Measurements from ENCODE around the gene MICB. TPM values are rescaled to one million over a fixed set of nuclear protein-coding genes. Genes with fewer than 3 reads are reported as not detected.

Gene MICB
- total and polyA plus RNA-seq, 9 donors: 0.48 to 10.6 (median 1.3) TPM

DNA sequence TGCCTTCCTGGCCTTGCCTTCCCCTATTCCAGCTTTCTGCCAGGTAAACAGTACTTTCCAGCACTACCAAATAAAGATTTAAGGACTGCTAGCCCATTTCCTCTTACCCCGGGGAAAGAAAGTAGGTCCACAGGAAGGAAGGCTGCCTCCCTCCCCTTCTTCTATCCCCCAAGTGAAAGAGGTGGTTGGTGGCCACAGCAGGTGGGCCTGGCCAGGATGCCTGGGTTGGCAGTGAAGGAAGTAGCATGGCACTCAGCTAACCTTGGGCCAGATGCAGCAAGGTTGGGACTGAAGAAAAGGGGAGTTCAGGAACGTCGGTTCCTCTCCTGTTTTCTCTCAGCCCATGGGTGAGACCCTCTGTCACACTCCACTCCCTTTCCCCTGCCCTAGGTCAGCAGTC, 58.4 kb downstream of the MICB start:
- no peak overlapping the region for H3K4me3 ChIP-seq
- no peak overlapping the region for H3K27ac ChIP-seq
- 76 to 78% (median 76%) methylated on average over 3 of the region's 3 CpGs for WGBS, 3 donors
- H3K9me3 ChIP-seq: no peaks in the 10 kb centered on the region
- TF ChIP-seq, protein P1, sequence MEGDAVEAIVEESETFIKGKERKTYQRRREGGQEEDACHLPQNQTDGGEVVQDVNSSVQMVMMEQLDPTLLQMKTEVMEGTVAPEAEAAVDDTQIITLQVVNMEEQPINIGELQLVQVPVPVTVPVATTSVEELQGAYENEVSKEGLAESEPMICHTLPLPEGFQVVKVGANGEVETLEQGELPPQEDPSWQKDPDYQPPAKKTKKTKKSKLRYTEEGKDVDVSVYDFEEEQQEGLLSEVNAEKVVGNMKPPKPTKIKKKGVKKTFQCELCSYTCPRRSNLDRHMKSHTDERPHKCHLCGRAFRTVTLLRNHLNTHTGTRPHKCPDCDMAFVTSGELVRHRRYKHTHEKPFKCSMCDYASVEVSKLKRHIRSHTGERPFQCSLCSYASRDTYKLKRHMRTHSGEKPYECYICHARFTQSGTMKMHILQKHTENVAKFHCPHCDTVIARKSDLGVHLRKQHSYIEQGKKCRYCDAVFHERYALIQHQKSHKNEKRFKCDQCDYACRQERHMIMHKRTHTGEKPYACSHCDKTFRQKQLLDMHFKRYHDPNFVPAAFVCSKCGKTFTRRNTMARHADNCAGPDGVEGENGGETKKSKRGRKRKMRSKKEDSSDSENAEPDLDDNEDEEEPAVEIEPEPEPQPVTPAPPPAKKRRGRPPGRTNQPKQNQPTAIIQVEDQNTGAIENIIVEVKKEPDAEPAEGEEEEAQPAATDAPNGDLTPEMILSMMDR (IDR thresholded peaks at IDR 0.05): no peak
- TF ChIP-seq POLR2A (IDR thresholded peaks at IDR 0.05) (no peak), EP300 (IDR thresholded peaks at IDR 0.05) (no peak)
- peak in 1 of 5 donors; percentile 7 for DNase-seq
- intact Hi-C loops (cut with DNase I): no loop called here
- no peaks in the 10 kb centered on the region for H3K4me1 ChIP-seq (ENCODE audit: insufficient read depth)
- H3K36me3 ChIP-seq: no peaks in the 10 kb centered on the region
- H3K27me3 ChIP-seq: no peaks in the 10 kb centered on the region

DNA sequence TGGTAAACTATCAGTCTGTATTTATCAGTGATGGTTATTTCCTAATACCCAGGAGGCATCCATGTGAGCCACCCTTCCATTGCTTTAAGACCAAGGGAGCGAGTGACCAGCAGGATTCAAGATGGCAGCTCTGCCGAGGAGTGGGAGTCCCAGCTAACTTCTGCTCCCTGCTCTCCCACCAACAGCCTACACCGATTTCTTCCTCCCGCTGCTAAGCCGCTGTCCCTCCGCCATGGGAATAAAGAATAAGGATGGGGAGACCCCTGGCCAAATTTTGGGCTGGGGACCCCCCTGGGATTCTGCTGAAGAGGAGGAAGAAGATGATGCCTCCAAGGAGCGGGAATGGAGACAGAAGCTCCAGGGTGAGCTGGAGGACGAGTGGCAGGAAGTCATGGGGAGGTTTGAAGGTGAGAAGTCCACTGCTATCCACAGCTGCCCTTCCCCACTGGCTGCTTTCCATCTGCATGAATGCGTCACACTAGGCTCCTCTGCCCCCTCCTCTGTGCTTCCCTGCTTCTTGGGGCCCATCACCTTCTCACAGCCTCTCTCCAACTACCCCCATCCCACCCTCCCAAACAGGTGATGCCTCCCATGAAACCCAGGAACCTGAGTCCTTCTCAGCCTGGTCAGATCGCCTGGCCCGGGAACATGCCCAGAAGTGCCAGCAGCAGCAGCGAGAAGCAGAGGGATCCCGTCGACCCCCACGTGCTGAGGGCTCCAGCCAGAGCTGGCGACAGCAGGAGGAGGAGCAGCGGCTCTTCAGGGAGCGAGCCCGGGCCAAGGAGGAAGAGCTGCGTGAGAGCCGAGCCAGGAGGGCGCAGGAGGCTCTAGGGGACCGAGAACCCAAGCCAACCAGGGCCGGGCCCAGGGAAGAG, 59.7 kb downstream of the MICB start:
- DNase-seq: no peak
- 75 to 78% (median 76%) methylated on average over 24 of the region's 24 CpGs for WGBS, 3 donors
- H3K4me1 ChIP-seq (ENCODE audit: insufficient read depth): no peaks in the 10 kb centered on the region
- intact Hi-C loops (cut with DNase I): no loop called here
- no peaks in the 10 kb centered on the region for H3K9me3 ChIP-seq
- H3K36me3 ChIP-seq: no peaks in the 10 kb centered on the region
- no peak for TF ChIP-seq POLR2A (IDR thresholded peaks at IDR 0.05)
- no peak for TF ChIP-seq EP300 (IDR thresholded peaks at IDR 0.05)
- TF ChIP-seq, protein P1 (IDR thresholded peaks at IDR 0.05): no peak
- H3K4me3 ChIP-seq: no peak overlapping the region
- H3K27me3 ChIP-seq: no peaks in the 10 kb centered on the region
- no peak overlapping the region for H3K27ac ChIP-seq

DNA sequence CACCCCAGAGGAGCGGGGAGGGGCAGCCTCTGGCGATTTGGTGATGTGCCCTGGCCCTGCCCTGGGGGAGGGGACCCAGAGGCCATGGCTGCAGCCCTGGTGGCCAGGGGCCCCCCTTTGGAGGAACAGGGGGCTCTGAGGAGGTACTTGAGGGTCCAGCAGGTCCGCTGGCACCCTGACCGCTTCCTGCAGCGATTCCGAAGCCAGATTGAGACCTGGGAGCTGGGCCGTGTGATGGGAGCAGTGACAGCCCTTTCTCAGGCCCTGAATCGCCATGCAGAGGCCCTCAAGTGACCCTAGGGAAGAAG, 60.3 kb downstream of the MICB start:
- 82 to 88% (median 84%) methylated on average over 8 of the region's 8 CpGs for WGBS, 3 donors
- intact Hi-C loops (cut with DNase I): no loop called here
- Histone ChIP-seq H3K27ac (no peak overlapping the region), H3K4me3 (no peak overlapping the region), H3K4me1 (ENCODE audit: insufficient read depth) (no peaks in the 10 kb centered on the region), H3K27me3 (no peaks in the 10 kb centered on the region), H3K36me3 (no peaks in the 10 kb centered on the region), H3K9me3 (no peaks in the 10 kb centered on the region)
- DNase-seq: no peak
- no peak for TF ChIP-seq EP300 (IDR thresholded peaks at IDR 0.05)
- TF ChIP-seq, protein P1 (IDR thresholded peaks at IDR 0.05): no peak
- TF ChIP-seq POLR2A (IDR thresholded peaks at IDR 0.05): no peak

DNA sequence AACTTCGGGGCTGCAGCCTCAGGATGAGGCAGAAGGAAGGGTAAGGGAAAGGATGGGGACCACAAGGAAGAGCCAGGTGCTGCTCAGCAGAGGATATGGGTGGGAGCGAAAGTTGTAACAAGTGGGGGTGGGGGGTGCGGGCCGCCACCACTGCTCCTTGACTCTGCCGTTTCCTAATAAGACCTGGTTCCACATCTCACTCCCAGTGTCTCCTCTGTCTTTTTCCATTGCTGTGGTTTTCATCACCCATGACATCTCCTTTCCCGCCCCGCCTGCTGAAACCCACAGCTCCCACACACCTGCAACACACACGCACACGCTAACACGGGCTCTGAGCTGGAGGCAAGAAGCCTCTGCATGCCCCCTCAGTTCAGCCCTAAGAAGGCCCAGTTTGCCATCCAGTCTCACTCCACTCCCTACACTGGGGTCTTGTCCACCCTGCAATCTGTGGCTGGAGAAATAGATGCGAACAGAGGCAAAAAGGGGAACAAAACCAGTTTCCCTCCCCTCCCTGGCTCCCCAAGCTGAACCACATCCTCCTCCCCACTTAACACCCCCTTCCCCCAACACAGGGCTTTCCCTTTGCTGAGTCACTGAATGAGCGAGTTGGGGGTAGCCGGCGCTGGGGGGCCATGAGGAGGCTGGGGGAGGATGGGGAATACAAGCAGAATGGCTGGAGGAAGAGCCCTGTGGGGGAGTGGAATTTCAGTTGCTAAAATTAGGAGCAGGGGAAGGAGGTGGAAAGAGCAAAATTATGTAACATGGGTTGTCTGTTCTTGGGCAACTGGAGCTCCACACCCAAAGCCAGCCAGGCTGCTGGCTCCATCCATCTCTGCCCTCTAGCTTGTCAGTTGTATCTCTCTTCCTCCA, 60.9 kb downstream of the MICB start:
- Histone ChIP-seq H3K36me3 (no peaks in the 10 kb centered on the region), H3K27ac (no peak overlapping the region), H3K4me1 (ENCODE audit: insufficient read depth) (no peaks in the 10 kb centered on the region), H3K4me3 (no peak overlapping the region), H3K27me3 (no peaks in the 10 kb centered on the region), H3K9me3 (no peaks in the 10 kb centered on the region)
- TF ChIP-seq EP300 (IDR thresholded peaks at IDR 0.05): no peak
- DNase-seq: no peak
- intact Hi-C loops (cut with DNase I): no loop called here
- 70 to 81% (median 77%) methylated on average over 14 of the region's 14 CpGs for WGBS, 3 donors

DNA sequence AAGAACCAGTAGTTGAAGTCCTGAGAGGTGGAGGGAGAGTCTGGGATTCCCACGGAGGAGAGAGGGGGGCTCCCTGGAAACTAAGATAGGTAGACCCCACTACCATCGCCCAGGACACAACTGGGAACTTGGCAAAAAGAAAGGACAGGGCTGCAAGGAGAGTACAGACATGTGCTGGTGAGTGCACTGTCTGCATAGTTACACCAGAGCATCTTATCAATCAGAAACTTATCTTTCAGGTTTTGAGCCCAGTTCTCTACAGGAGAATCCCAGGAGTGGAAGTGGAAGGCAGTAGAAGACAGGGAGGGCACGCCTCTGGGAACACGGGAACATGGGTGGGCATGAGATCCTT, 61.6 kb downstream of the MICB start:
- Histone ChIP-seq H3K4me1 (ENCODE audit: insufficient read depth) (no peaks in the 10 kb centered on the region), H3K27ac (no peak overlapping the region), H3K36me3 (no peaks in the 10 kb centered on the region), H3K4me3 (no peak overlapping the region), H3K9me3 (no peaks in the 10 kb centered on the region), H3K27me3 (no peaks in the 10 kb centered on the region)
- WGBS, 3 donors: 57 to 81% (median 75%) methylated on average over 4 of the region's 4 CpGs
- intact Hi-C loops (cut with DNase I): no loop called here
- no peak for DNase-seq
- TF ChIP-seq POLR2A (IDR thresholded peaks at IDR 0.05) (no peak), EP300 (IDR thresholded peaks at IDR 0.05) (no peak)
- TF ChIP-seq, protein P1 (IDR thresholded peaks at IDR 0.05): no peak
